ENCODE results near the gene AGBL1. TPM values are rescaled to one million over a fixed set of nuclear protein-coding genes. Genes with fewer than 3 reads are reported as not detected.
"Not testable (repeated sequence)": the region's sequence is repeated elsewhere in the genome, so short reads cannot be mapped to it uniquely, and the experiment has no call there.

AGBL1 gene
- total RNA-seq, 2 donors from 2014 or later = not detected

GRCh38 chr15:86877171-86877631 lies 797.5 kb downstream of the AGBL1 start:
- 62 to 69% methylated on average over 2 of the region's 2 CpGs for WGBS, 2 donors
- H3K9me3 ChIP-seq = no peaks in the 10 kb centered on the region
- TF ChIP-seq CTCF (IDR thresholded peaks at IDR 0.05) = no peak
- TF ChIP-seq POLR2A (IDR thresholded peaks at IDR 0.05) = no peak

GRCh38 chr15:86878844-86879243 lies 799.2 kb downstream of the AGBL1 start:
- 56 to 57% methylated on average over 2 to 3 of the region's 3 CpGs for WGBS, 2 donors
- intact Hi-C loops (cut with DNase I); ATAC-seq: not testable (repeated sequence)

More at GRCh38 chr15:86877171-86877631, 797.5 kb downstream of the AGBL1 start:
- DNase-seq (no peak), ATAC-seq (no peak)
- Histone ChIP-seq H3K36me3 (replicated peaks in 1 of 2; ENCODE audit: insufficient read depth in 1 of 2, low read depth in 2 of 2) (no peaks in the 10 kb centered on the region), H3K27me3 (no peaks in the 10 kb centered on the region), H3K27ac (no peak overlapping the region), H3K4me1 (no peaks in the 10 kb centered on the region), H3K4me3 (no peak overlapping the region)
- intact Hi-C loops (cut with DNase I) = no loop called here

GRCh38 chr15:86879250-86880229 lies 799.9 kb downstream of the AGBL1 start:
- no peaks in the 10 kb centered on the region for H3K27me3 ChIP-seq

More at GRCh38 chr15:86878844-86879243, 799.2 kb downstream of the AGBL1 start:
- H3K4me3 ChIP-seq; H3K36me3 ChIP-seq (replicated peaks in 1 of 2; ENCODE audit: insufficient read depth in 1 of 2, low read depth in 2 of 2); H3K27me3 ChIP-seq; H3K9me3 ChIP-seq; H3K27ac ChIP-seq; DNase-seq; H3K4me1 ChIP-seq: not testable (repeated sequence)

GRCh38 chr15:86885616-86886015 lies 805.9 kb downstream of the AGBL1 start:
- TF ChIP-seq CTCF (IDR thresholded peaks at IDR 0.05) = no peak
- no peak for TF ChIP-seq POLR2A (IDR thresholded peaks at IDR 0.05)
- no peaks in the 10 kb centered on the region for H3K36me3 ChIP-seq (replicated peaks in 1 of 2; ENCODE audit: insufficient read depth in 1 of 2, low read depth in 2 of 2)
- H3K9me3 ChIP-seq = no peaks in the 10 kb centered on the region
- ATAC-seq (no peak), DNase-seq (no peak)
- no peak overlapping the region for H3K4me3 ChIP-seq
- intact Hi-C loops (cut with DNase I) = no loop called here
- no peak overlapping the region for H3K27ac ChIP-seq
- no peaks in the 10 kb centered on the region for H3K27me3 ChIP-seq
- WGBS, 2 donors = 32 to 36% methylated on average over 1 of the region's 1 CpG
- H3K4me1 ChIP-seq = no peaks in the 10 kb centered on the region

More at GRCh38 chr15:86879250-86880229, 799.9 kb downstream of the AGBL1 start:
- Histone ChIP-seq H3K4me3 (no peak overlapping the region), H3K4me1 (no peaks in the 10 kb centered on the region), H3K27ac (no peak overlapping the region), H3K9me3 (no peaks in the 10 kb centered on the region), H3K36me3 (replicated peaks in 1 of 2; ENCODE audit: insufficient read depth in 1 of 2, low read depth in 2 of 2) (no peaks in the 10 kb centered on the region)
- ATAC-seq = no peak
- intact Hi-C loops (cut with DNase I) = no loop called here
- TF ChIP-seq CTCF (IDR thresholded peaks at IDR 0.05) (no peak), POLR2A (IDR thresholded peaks at IDR 0.05) (no peak)
- DNase-seq = no peak
- 62 to 64% methylated on average over 9 to 10 of the region's 10 CpGs for WGBS, 2 donors

- DNase-seq (no peak), ATAC-seq (no peak)
- Histone ChIP-seq H3K4me3 (no peak overlapping the region), H3K9me3 (no peaks in the 10 kb centered on the region), H3K4me1 (no peaks in the 10 kb centered on the region), H3K36me3 (replicated peaks in 1 of 2; ENCODE audit: insufficient read depth in 1 of 2, low read depth in 2 of 2) (no peaks in the 10 kb centered on the region), H3K27ac (no peak overlapping the region), H3K27me3 (no peaks in the 10 kb centered on the region)
- TF ChIP-seq POLR2A (IDR thresholded peaks at IDR 0.05) = no peak
- TF ChIP-seq CTCF (IDR thresholded peaks at IDR 0.05) = no peak
- intact Hi-C loops (cut with DNase I) = no loop called here
- WGBS, 2 donors = 21 to 22% methylated on average over 10 of the region's 10 CpGs
Observed at GRCh38 chr15:86892774-86893449, 813.2 kb downstream of the AGBL1 start.
